Smooth muscle cell (in vitro differentiated cells): ENCODE measurements around the gene PKN1. TPM values are rescaled to one million over a fixed set of nuclear protein-coding genes. Genes with fewer than 3 reads are reported as not detected.

ENCODE experiments used
- DNase-seq: peaks from one replicate; lab custom pipeline; 2025; ENCODE audit not compliant: unreplicated experiment; lab: John Stamatoyannopoulos, UW
- H2AFZ ChIP-seq: fragments of 200-600 bp; sonication (generic); 2 replicates; pipeline ENCODE4 v1.6.0; 2016; ENCODE audit warnings: antibody characterized with exemption, low read depth, mild to moderate bottlenecking
- H3F3A ChIP-seq: fragments of 200-600 bp; sonication (generic); 2 replicates; pipeline ENCODE4 v1.6.0; 2017; ENCODE audit warnings: antibody characterized with exemption, low read depth
- H3K27ac ChIP-seq: fragments of 200-600 bp; sonication (generic); 2 replicates; pipeline ENCODE4 v1.5.1; 2016; ENCODE audit warnings: low read depth, mild to moderate bottlenecking
- H3K27me3 ChIP-seq: fragments of 200-600 bp; sonication (generic); 2 replicates; pipeline ENCODE4 v1.6.1; 2016; ENCODE audit warnings: low read depth, mild to moderate bottlenecking
- H3K36me3 ChIP-seq: fragments of 200-600 bp; sonication (generic); 2 replicates; pipeline ENCODE4 v1.5.1; 2016; ENCODE audit warnings: low read depth
- H3K4me1 ChIP-seq: fragments of 200-600 bp; sonication (generic); 2 replicates; pipeline ENCODE4 v1.5.1; 2016; ENCODE audit warnings: low read depth
- H3K4me2 ChIP-seq: fragments of 200-600 bp; sonication (generic); 2 replicates; pipeline ENCODE4 v1.6.0; 2016; ENCODE audit warnings: mild to moderate bottlenecking
- H3K4me3 ChIP-seq: fragments of 200-600 bp; sonication (generic); 2 replicates; pipeline ENCODE4 v1.5.1; 2016; ENCODE audit warnings: mild to moderate bottlenecking
- H3K79me2 ChIP-seq: fragments of 200-600 bp; sonication (generic); 2 replicates; pipeline ENCODE4 v1.6.0; 2016; ENCODE audit warnings: low read depth, mild to moderate bottlenecking
- H3K9ac ChIP-seq: fragments of 200-600 bp; sonication (generic); 2 replicates; pipeline ENCODE4 v1.6.0; 2016; ENCODE audit warnings: low read depth
- H3K9me3 ChIP-seq: fragments of 200-600 bp; sonication (generic); replicated peaks from 2 replicates; pipeline ENCODE4 v1.5.1; 2016; ENCODE audit warnings: low read depth
- H4K20me1 ChIP-seq: fragments of 200-600 bp; sonication (generic); 2 replicates; pipeline ENCODE4 v1.6.0; 2016; ENCODE audit warnings: low read depth
- CTCF ChIP-seq: fragments of 200-600 bp; sonication (generic); IDR thresholded peaks from 2 replicates; pipeline ENCODE4 v1.5.1; 2017; ENCODE audit warnings: borderline replicate concordance, mild to moderate bottlenecking, antibody characterized with exemption; ENCODE audit not compliant: insufficient read depth, poor library complexity, severe bottlenecking
- WGBS: methylation state at CpG from one replicate; pipeline ENCODE4 v1.1.7; 2016; ENCODE audit warnings: low lambda C conversion rate; 5-methylcytosine and 5-hydroxymethylcytosine counted together
- polyA plus RNA-seq: library from polyadenylated mRNA; unstranded; fragments of >200 nt; fragmentation: Nextera tagmentation; extraction: Ambion mirVana; gene quantifications from 2 replicates; pipeline ENCODE4 v1.2.1, GENCODE V29; 2016
- total RNA-seq: library from RNA; depleted of rRNA; stranded (reverse); fragments of >200 nt; gene quantifications from 2 replicates; pipeline ENCODE4 v1.2.3, GENCODE V29; 2014

Gene PKN1
- total RNA-seq (19.0 and 28.0 TPM in 2 replicates), polyA plus RNA-seq (64.8 and 72.2 TPM in 2 replicates)

GRCh38 chr19:14432791-14433553 is at the start of gene PKN1:
PKN1 (plus strand) TSS chr19:14433306; CDS start chr19:14433522, 216 bp downstream.
- peak within 1 kb of the TSS; percentile 75 for H3K4me3 ChIP-seq
- no peaks in the 10 kb centered on the region for H3K36me3 ChIP-seq
- H3K27me3 ChIP-seq, result peaks cover 6% of the 10 kb centered on the region
- H3K9me3 ChIP-seq, result no peaks in the 10 kb centered on the region
- no peak within 1 kb of the TSS for H3K27ac ChIP-seq
- peaks cover 21% of the 10 kb centered on the region for H4K20me1 ChIP-seq
- DNase-seq, result peak; percentile 5
- peak within 1 kb of the TSS; percentile 43 for H3K9ac ChIP-seq
- H2AFZ ChIP-seq, result peak within 1 kb of the TSS; percentile 92
- H3K79me2 ChIP-seq, result peaks cover 10% of the 10 kb centered on the region
- 6% methylated on average over 34 of the region's 85 CpGs for WGBS
- H3F3A ChIP-seq, result no peaks in the 10 kb centered on the region
- H3K4me1 ChIP-seq, result no peaks in the 10 kb centered on the region
- peak within 1 kb of the TSS; percentile 95 for H3K4me2 ChIP-seq
- no peak for TF ChIP-seq CTCF

- Histone ChIP-seq H4K20me1 (no peaks in the 10 kb centered on the region), H3K27ac (no peak overlapping the region), H3F3A (no peaks in the 10 kb centered on the region), H3K27me3 (no peaks in the 10 kb centered on the region), H3K9me3 (no peaks in the 10 kb centered on the region), H3K79me2 (no peaks in the 10 kb centered on the region), H3K4me2 (peak overlapping the region; percentile 61), H3K4me3 (no peak overlapping the region), H3K36me3 (no peaks in the 10 kb centered on the region), H3K4me1 (peaks cover 7% of the 10 kb centered on the region), H2AFZ (no peak overlapping the region), H3K9ac (no peak overlapping the region)
- peak; percentile 4 for DNase-seq
- no peak for TF ChIP-seq CTCF
- WGBS, result 61% methylated on average over 10 of the region's 10 CpGs
Measured at GRCh38 chr19:14383661-14384555, 49.2 kb upstream of the PKN1 start.

GRCh38 chr19:14385492-14385891 is 47.6 kb upstream of the PKN1 start:
- no peak for DNase-seq
- H3K4me3 ChIP-seq, result no peak overlapping the region
- H3K79me2 ChIP-seq, result no peaks in the 10 kb centered on the region
- TF ChIP-seq CTCF, result no peak
- H3K4me1 ChIP-seq, result peaks cover 3% of the 10 kb centered on the region
- H3K27ac ChIP-seq, result no peak overlapping the region
- H2AFZ ChIP-seq, result no peak overlapping the region
- H3K36me3 ChIP-seq, result no peaks in the 10 kb centered on the region
- H3K9me3 ChIP-seq, result no peaks in the 10 kb centered on the region
- no peak overlapping the region for H3K9ac ChIP-seq
- H3F3A ChIP-seq, result no peaks in the 10 kb centered on the region
- no peaks in the 10 kb centered on the region for H3K27me3 ChIP-seq
- H4K20me1 ChIP-seq, result no peaks in the 10 kb centered on the region
- WGBS, result 96% methylated on average over 11 of the region's 11 CpGs
- H3K4me2 ChIP-seq, result no peak overlapping the region
